ENCODE data around the gene ASL. TPM values are rescaled to one million over a fixed set of nuclear protein-coding genes. Genes with fewer than 3 reads are reported as not detected.

Gene ASL
- 69.1 and 204 TPM in 2 replicates for total RNA-seq (2011; cell fraction: chromatin; rRNA removed; ENCODE audit: low replicate concordance)
- total RNA-seq (2011; cell fraction: nucleolus; rRNA removed) = 167 and 171 TPM in 2 replicates
- total RNA-seq (2011; cell fraction: nucleoplasm; rRNA removed) = 96.8 and 112 TPM in 2 replicates
- total RNA-seq (2014; rRNA removed) (67.0 and 70.1 TPM in 2 replicates), total RNA-seq (2014; rRNA removed; fragmentation: Illumina TruSeq; extraction: Trizol) (10.8 and 19.3 TPM in 2 replicates), total RNA-seq (2015; rRNA removed; fragmentation: Illumina TruSeq; extraction: Trizol) (27.8 and 28.7 TPM in 2 replicates), total RNA-seq (2021) (58.3 and 58.6 TPM in 2 replicates), polyA plus RNA-seq (2011; rRNA removed) (34.6 and 41.4 TPM in 2 replicates), polyA plus RNA-seq (2014; fragmentation: Illumina TruSeq; extraction: Trizol) (33.3 and 49.0 TPM in 2 replicates), polyA plus RNA-seq (2014; fragmentation: Nextera tagmentation; extraction: Ambion mirVana) (1 to 10 TPM; 2.6 to 5.5 TPM), polyA plus RNA-seq (2014; rRNA removed) (57.7 and 61.4 TPM in 2 replicates), polyA minus RNA-seq (2011; rRNA and poly(A)+ RNA removed) (8.3 and 18.5 TPM in 2 replicates), Bru-seq, nascent RNA (percentile 83 among the genes with signal in this experiment), BruChase-seq, experiment 1, labeled RNA remaining after a 2-hour chase (percentile 62 among the genes with signal in this experiment), BruChase-seq, experiment 2, labeled RNA remaining after a 6-hour chase (percentile 61 among the genes with signal in this experiment)
- polyA plus RNA-seq (2011; cell fraction: cytosol; rRNA removed) = 30.9 and 78.0 TPM in 2 replicates
- 122 and 199 TPM in 2 replicates for polyA plus RNA-seq (2011; cell fraction: nucleus; rRNA removed)
- 57.1 and 57.6 TPM in 2 replicates for polyA plus RNA-seq (2012)
- polyA minus RNA-seq (2011; cell fraction: cytosol; rRNA and poly(A)+ RNA removed) = 13.8 and 20.6 TPM in 2 replicates
- 29.8 and 34.1 TPM in 2 replicates for polyA minus RNA-seq (2011; cell fraction: nucleus; rRNA and poly(A)+ RNA removed)
- long read RNA-seq, experiment 1, transcript ASL-205 (16 exons, 1,622 nt) = major isoform, 35 of 141 reads
- long read RNA-seq, experiment 1, transcript ASL-203 (15 exons, 1,765 nt) = minor isoform, 12 of 141 reads
- long read RNA-seq, experiment 1, transcript ASL-201 (17 exons, 2,143 nt) = minor isoform, 15 of 141 reads
- long read RNA-seq, experiment 1, partial matches to known transcripts = 50 of 141 reads
- long read RNA-seq, experiment 1, other reads (novel, unspliced or antisense) = 26 of 141 reads
- long read RNA-seq, experiment 2, transcript ASL-201 (17 exons, 2,143 nt) = minor isoform, 8 of 69 reads
- long read RNA-seq, experiment 2, transcript ASL-205 (16 exons, 1,622 nt) = major isoform, 24 of 69 reads
- long read RNA-seq, experiment 2, partial matches to known transcripts = 16 of 69 reads
- long read RNA-seq, experiment 2, other reads (novel, unspliced or antisense) = 18 of 69 reads
- long read RNA-seq, experiment 3, transcript ASL-201 (17 exons, 2,143 nt) = minor isoform, 12 of 68 reads
- long read RNA-seq, experiment 3, transcript ASL-205 (16 exons, 1,622 nt) = major isoform, 21 of 68 reads
- long read RNA-seq, experiment 3, partial matches to known transcripts = 11 of 68 reads
- long read RNA-seq, experiment 3, other reads (novel, unspliced or antisense) = 20 of 68 reads

GRCh38 chr7:66075590-66076461, at the start of gene ASL:
Gene ASL (plus strand): TSS chr7:66075819. CDS start chr7:66076082, 263 bp downstream.
- Histone ChIP-seq H3K4me3 (peak within 1 kb of the TSS; percentile 85), H2AFZ (ENCODE audit: low read depth, low read length) (peak within 1 kb of the TSS; percentile 97), H3K27ac (ENCODE audit: extremely low read depth, low read depth, low read length) (peak within 1 kb of the TSS; percentile 81), H3K4me1 (replicated peaks in 1 of 2; ENCODE audit: control insufficient read depth in 2 of 2, insufficient read depth in 2 of 2, low read length in 2 of 2) (peaks cover 11 to 28% of the 10 kb centered on the region in 2 experiments; a peak in 4 of 5 replicates), H3K9ac (ENCODE audit: insufficient read depth in 1 of 2, low read depth in 2 of 2, low read length in 2 of 2) (peak within 1 kb of the TSS; percentile 79 to 98), H3K79me2 (ENCODE audit: control insufficient read depth, insufficient read depth, low read length) (peaks cover 16% of the 10 kb centered on the region), H3K36me3 (ENCODE audit: control insufficient read depth, insufficient read depth, low read length) (peaks cover 16% of the 10 kb centered on the region; the same call in 2 of the 3 replicates), H3K4me2 (ENCODE audit: insufficient read depth, low read length) (peak within 1 kb of the TSS; percentile 98), H3K9me3 (replicated peaks; ENCODE audit: control insufficient read depth, insufficient read depth, low read depth, low read length) (no peaks in the 10 kb centered on the region), H3K27me3 (ENCODE audit: control insufficient read depth in 2 of 2, insufficient read depth in 2 of 2, low read length in 2 of 2) (no peaks in the 10 kb centered on the region), H3K9me1 (ENCODE audit: control insufficient read depth, insufficient read depth, low read length) (no peaks in the 10 kb centered on the region), H4K20me1 (replicated peaks; ENCODE audit: control insufficient read depth, insufficient read depth, low read length) (no peaks in the 10 kb centered on the region)
- peak; percentile 99 for ATAC-seq
- CTCF ChIA-PET (ENCODE audit: low intra/inter-chr PET ratio) = interaction anchor here (0.5 kb wide), 1 partner anchor 21 kb away, joined by 6 read pairs; no protein-coding TSS in a partner anchor
- BruUV-seq (replicated peaks) = TSS peak; percentile 77
- peak; percentile 83 for FAIRE-seq
- intact Hi-C loops (cut with micrococcal nuclease) (no loop called here), in situ Hi-C loops (cut with MboI) (no loop called here)
- 1% methylated on average over 66 of the region's 67 CpGs for WGBS (ENCODE audit: insufficient coverage, low coverage, missing lambda C conversion rate)
- DNase-seq (ENCODE audit: extremely low read depth in 1 of 4, low spot score in 3 of 4) = peak; percentile 98 to 100 (median 100)
- POLR2A ChIA-PET = interaction anchor here (0.6 to 1.9 kb wide), 9 partner anchors 8 to 521 kb away, joined by 3 to 9 read pairs (median 4); no protein-coding TSS in a partner anchor
- 0 out of 2 replicates have a peak, but pooled peaks have one; percentile 3 for TF ChIP-seq CBFB (CRISPR knock-in tag; IDR thresholded peaks at IDR 0.05)
- TF ChIP-seq AFF4 (CRISPR knock-in tag; IDR thresholded peaks at IDR 0.05) = peak; percentile 63; the same call in 1 of the 2 replicates
- TF ChIP-seq TAF15 (IDR thresholded peaks at IDR 0.05; ENCODE audit: low read depth, low read length) = no peak
- TF ChIP-seq CBX5 (IDR thresholded peaks at IDR 0.05; ENCODE audit: borderline replicate concordance, low read depth) = no peak
- TF ChIP-seq CBX1 (IDR thresholded peaks at IDR 0.05; ENCODE audit: low read depth) = no peak
- TF ChIP-seq ZNF589 (CRISPR knock-in tag; IDR thresholded peaks at IDR 0.05; ENCODE audit: low read depth) = no peak
- TF ChIP-seq, protein P1, sequence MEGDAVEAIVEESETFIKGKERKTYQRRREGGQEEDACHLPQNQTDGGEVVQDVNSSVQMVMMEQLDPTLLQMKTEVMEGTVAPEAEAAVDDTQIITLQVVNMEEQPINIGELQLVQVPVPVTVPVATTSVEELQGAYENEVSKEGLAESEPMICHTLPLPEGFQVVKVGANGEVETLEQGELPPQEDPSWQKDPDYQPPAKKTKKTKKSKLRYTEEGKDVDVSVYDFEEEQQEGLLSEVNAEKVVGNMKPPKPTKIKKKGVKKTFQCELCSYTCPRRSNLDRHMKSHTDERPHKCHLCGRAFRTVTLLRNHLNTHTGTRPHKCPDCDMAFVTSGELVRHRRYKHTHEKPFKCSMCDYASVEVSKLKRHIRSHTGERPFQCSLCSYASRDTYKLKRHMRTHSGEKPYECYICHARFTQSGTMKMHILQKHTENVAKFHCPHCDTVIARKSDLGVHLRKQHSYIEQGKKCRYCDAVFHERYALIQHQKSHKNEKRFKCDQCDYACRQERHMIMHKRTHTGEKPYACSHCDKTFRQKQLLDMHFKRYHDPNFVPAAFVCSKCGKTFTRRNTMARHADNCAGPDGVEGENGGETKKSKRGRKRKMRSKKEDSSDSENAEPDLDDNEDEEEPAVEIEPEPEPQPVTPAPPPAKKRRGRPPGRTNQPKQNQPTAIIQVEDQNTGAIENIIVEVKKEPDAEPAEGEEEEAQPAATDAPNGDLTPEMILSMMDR (IDR thresholded peaks at IDR 0.05 in 2 of 3, conservative IDR thresholded peaks at IDR 0.05 in 1 of 3; ENCODE audit: insufficient read depth in 2 of 3, low read depth in 1 of 3, low read length in 3 of 3) = no peak; a peak in 1 of 6 replicates

Data from K562 (cell line).